K562 (cell line): ENCODE measurements around the gene POMP. TPM values are rescaled to one million over a fixed set of nuclear protein-coding genes. Genes with fewer than 3 reads are reported as not detected.

Experiments
- ATAC-seq: fragments of 200-7000 bp; cut with Tn5 transposase; 3 replicates; pipeline ENCODE4 v1.9.1; 2020; ENCODE audit warnings: moderate library complexity
- BruUV-seq: library from RNA; stranded (reverse); fragments of 400-500 nt; replicated peaks from 2 replicates; lab custom pipeline; 2021; lab: Mats Ljungman, UMichigan
- CTCF ChIA-PET: fragments of 300-600 bp; formaldehyde crosslinking; extraction: SDS; loops from one replicate; lab custom pipeline; 2021; ENCODE audit warnings: low intra/inter-chr PET ratio; lab: Yijun Ruan, JAX
- POLR2A ChIA-PET: fragments of 300-600, 350-650 bp; sonication (Branson Sonifier 250); formaldehyde crosslinking; extraction: SDS; loops from one replicate; lab custom pipeline; 2021; ENCODE audit warnings: antibody characterized with exemption, inconsistent platforms; lab: Yijun Ruan, JAX
- DNase-seq, 4 experiments: peaks; one replicate each; pipeline versions ENCODE4 v3.0.0 to v3.0.0-alpha.2; 2011 to 2018; ENCODE audit warnings: low spot score in 3 of 4, mixed read lengths in 3 of 4; ENCODE audit errors: extremely low read depth in 1 of 4
- FAIRE-seq: peaks from 2 replicates; lab custom pipeline; 2011; peaks lifted over from hg19 to GRCh38; lab: Jason Lieb, UNC
- H2AFZ ChIP-seq: 2 replicates; pipeline ENCODE4 v1.6.0; 2011; ENCODE audit warnings: low read depth, low read length, control low read depth, inconsistent platforms
- H3K27ac ChIP-seq: fragments of 200-600 bp; 3 replicates; pipeline ENCODE4 v1.8.0; 2011; ENCODE audit warnings: low read depth, mild to moderate bottlenecking, control low read depth, inconsistent platforms, low read length, moderate library complexity, mixed read lengths; ENCODE audit errors: extremely low read depth
- H3K27me3 ChIP-seq, 2 experiments: fragments of 300-600 bp in 1 of 2; 2 replicates in 1 of 2; 3 replicates in 1 of 2; pipeline versions ENCODE4 v1.6.0 to v1.8.0; 2011; ENCODE audit warnings: inconsistent platforms in 2 of 2, low read length in 2 of 2, mild to moderate bottlenecking in 1 of 2, mixed read lengths in 1 of 2, moderate library complexity in 1 of 2; ENCODE audit not compliant: control insufficient read depth in 2 of 2, insufficient read depth in 2 of 2
- H3K36me3 ChIP-seq: fragments of 300-600 bp; 3 replicates; pipeline ENCODE4 v1.8.0; 2011; ENCODE audit warnings: mild to moderate bottlenecking, low read length, inconsistent platforms; ENCODE audit not compliant: control insufficient read depth, insufficient read depth
- H3K4me1 ChIP-seq, 2 experiments: fragments of 200-600 bp in 1 of 2; replicated peaks in 1 of 2; 2 replicates in 1 of 2; 3 replicates in 1 of 2; pipeline versions ENCODE4 v1.5.1 to v1.8.0; 2011; ENCODE audit warnings: inconsistent platforms in 2 of 2, low read length in 2 of 2, mild to moderate bottlenecking in 1 of 2, mixed read lengths in 1 of 2, moderate library complexity in 1 of 2; ENCODE audit not compliant: control insufficient read depth in 2 of 2, insufficient read depth in 2 of 2
- H3K4me2 ChIP-seq: 2 replicates; pipeline ENCODE4 v1.6.1; 2011; ENCODE audit warnings: low read length, control low read depth, inconsistent platforms, mixed read lengths; ENCODE audit not compliant: insufficient read depth
- H3K4me3 ChIP-seq: fragments of 200-600 bp; sonication (generic), shearing (Covaris generic); 2 replicates; pipeline ENCODE4 v1.5.1; 2016; ENCODE audit warnings: control low read depth, inconsistent platforms
- H3K79me2 ChIP-seq: fragments of 200-600 bp; 3 replicates; pipeline ENCODE4 v1.8.0; 2011; ENCODE audit warnings: low read length, inconsistent platforms; ENCODE audit not compliant: control insufficient read depth, insufficient read depth
- H3K9ac ChIP-seq, 2 experiments: 2 replicates each; pipeline versions ENCODE4 v1.6.0 to v1.6.1; 2011; ENCODE audit warnings: low read depth in 2 of 2, low read length in 2 of 2, control low read depth in 1 of 2, inconsistent platforms in 1 of 2, mild to moderate bottlenecking in 1 of 2, mixed read lengths in 1 of 2; ENCODE audit not compliant: insufficient read depth in 1 of 2
- H3K9me1 ChIP-seq: one replicate; pipeline ENCODE4 v1.6.0; 2011; ENCODE audit warnings: inconsistent platforms, mild to moderate bottlenecking, low read length, moderate library complexity; ENCODE audit not compliant: control insufficient read depth, insufficient read depth
- H3K9me3 ChIP-seq: replicated peaks from 2 replicates; pipeline ENCODE4 v1.5.1; 2011; ENCODE audit warnings: low read depth, low read length, inconsistent platforms; ENCODE audit not compliant: control insufficient read depth, insufficient read depth
- H4K20me1 ChIP-seq: replicated peaks from 2 replicates; pipeline ENCODE4 v1.6.1; 2011; ENCODE audit warnings: low read length, inconsistent platforms, mixed read lengths; ENCODE audit not compliant: control insufficient read depth, insufficient read depth
- ARNT ChIP-seq, 2 experiments: fragments of 450-650 bp; IDR thresholded peaks; 2 replicates each; pipeline ENCODE4 v1.6.1; 2016; ENCODE audit warnings: mild to moderate bottlenecking in 1 of 2
- CAMTA2 ChIP-seq: fragments of 250-450 bp; sonication (Bioruptor Pico); conservative IDR thresholded peaks from 2 replicates; pipeline ENCODE4 v1.5.1; 2022
- CEBPB ChIP-seq: fragments of 450-650 bp; IDR thresholded peaks from 2 replicates; pipeline ENCODE4 v1.6.1; 2016; ENCODE audit warnings: missing genetic modification characterization, missing compliant biosample characterization
- CTBP1 ChIP-seq: fragments of 450-650 bp; IDR thresholded peaks from 2 replicates; pipeline ENCODE4 v1.6.1; 2016; ENCODE audit warnings: borderline replicate concordance
- MYNN ChIP-seq, 2 experiments: sonication (generic); formaldehyde crosslinking in 1 of 2; IDR thresholded peaks; 2 replicates each; pipeline versions ENCODE4 v1.5.0 to v1.6.1; 2016 to 2020; ENCODE audit warnings: antibody characterized with exemption in 1 of 2, missing genetic modification reagents in 1 of 2
- PCBP2 ChIP-seq: fragments of 200-400 bp; formaldehyde crosslinking; IDR thresholded peaks from 2 replicates; pipeline ENCODE4 v1.6.1; 2018; ENCODE audit warnings: low read length, low read depth, mild to moderate bottlenecking, moderate library complexity; ENCODE audit not compliant: poor library complexity, severe bottlenecking
- SAP30 ChIP-seq: fragments of 200-600 bp; sonication (generic); IDR thresholded peaks from 2 replicates; pipeline ENCODE4 v1.6.1; 2012; ENCODE audit warnings: borderline replicate concordance, low read depth, mild to moderate bottlenecking, moderate library complexity, low read length, control low read depth, inconsistent platforms; ENCODE audit not compliant: insufficient read depth, poor library complexity, severe bottlenecking
- SREBF2 ChIP-seq: sonication (generic); formaldehyde crosslinking; IDR thresholded peaks from 2 replicates; pipeline ENCODE4 v1.4.0; 2020; ENCODE audit warnings: mild to moderate bottlenecking, missing genetic modification reagents
- U2AF1 ChIP-seq: fragments of 200-400 bp; formaldehyde crosslinking; optimal IDR thresholded peaks from 2 replicates; pipeline ENCODE3; 2017; ENCODE audit warnings: mild to moderate bottlenecking, low read depth, low read length, moderate library complexity
- ZNF174 ChIP-seq: fragments of 250-450 bp; sonication (Bioruptor Pico); IDR thresholded peaks from 2 replicates; pipeline ENCODE4 v1.4.0; 2020; ENCODE audit warnings: mild to moderate bottlenecking
- WGBS: fragments of 100-300 bp; shearing (Covaris generic); methylation state at CpG from one replicate; pipeline ENCODE4 v1.1.6; 2016; ENCODE audit warnings: low coverage, mixed read lengths; ENCODE audit not compliant: insufficient coverage; ENCODE audit errors: missing lambda C conversion rate; 5-methylcytosine and 5-hydroxymethylcytosine counted together
- in situ Hi-C: fragments of 300-500 bp; cut with MboI; formaldehyde crosslinking; loops from 4 replicates; pipeline ENCODE4 v1.15.0; 2018; ENCODE audit warnings: inconsistent platforms, mixed read lengths
- intact Hi-C: fragments of 100-400 bp; cut with micrococcal nuclease; formaldehyde crosslinking; loops from 2 replicates; pipeline ENCODE4 v1.14.2; 2022
- polyA plus RNA-seq, 8 experiments: library from polyadenylated mRNA; depleted of rRNA in 4 of 8; stranded (reverse) in 5 of 8; unstranded in 3 of 8; fragments of >200 nt; fragmentation: Nextera tagmentation in 2 of 8; fragmentation: Illumina TruSeq in 1 of 8; extraction: Ambion mirVana in 2 of 8; extraction: Trizol in 1 of 8; gene quantifications; 2 replicates each; pipeline versions ENCODE4 v1.2.1 to v1.2.3, GENCODE V29; 2011 to 2014; ENCODE audit warnings: inconsistent platforms in 1 of 8, missing spikeins in 1 of 8
- total RNA-seq, 7 experiments: library from RNA; depleted of rRNA in 6 of 7; stranded (reverse); fragments of >200 nt in 6 of 7; fragmentation: Illumina TruSeq in 2 of 7; extraction: Trizol in 2 of 7; gene quantifications; 2 replicates each; pipeline versions ENCODE4 v1.2.1 to v1.2.3, GENCODE V29; 2011 to 2021; ENCODE audit warnings: low replicate concordance in 1 of 7
- TF ChIP-seq, protein P1 (sequence below), 3 experiments: fragments of 200-800 bp in 1 of 3; sonication (Bioruptor generic) in 1 of 3; sonication (generic) in 1 of 3; formaldehyde crosslinking in 1 of 3; IDR thresholded peaks; 2 replicates each; pipeline versions ENCODE4 v1.6.1 to v1.8.0; 2016 to 2022; ENCODE audit warnings: mild to moderate bottlenecking in 2 of 3, missing compliant biosample characterization in 2 of 3, missing genetic modification characterization in 2 of 3, missing genetic modification reagents in 1 of 3
- TF ChIP-seq, protein P2 (sequence below): sonication (generic); formaldehyde crosslinking; IDR thresholded peaks from 2 replicates; pipeline ENCODE4 v1.8.0; 2023; ENCODE audit warnings: missing genetic modification reagents, mild to moderate bottlenecking, borderline replicate concordance
- TF ChIP-seq, protein P3 (sequence below): fragments of 250-450 bp; sonication (Bioruptor Pico); IDR thresholded peaks from 2 replicates; pipeline ENCODE4 v1.4.0; 2020; ENCODE audit warnings: mild to moderate bottlenecking, moderate library complexity

POMP gene
- total and polyA plus RNA-seq, 9 of the 15 experiments (the other 6 are each of a cell fraction or from before 2014, with no cell fraction given) = 69.2 to 647 (median 118) TPM

DNA sequence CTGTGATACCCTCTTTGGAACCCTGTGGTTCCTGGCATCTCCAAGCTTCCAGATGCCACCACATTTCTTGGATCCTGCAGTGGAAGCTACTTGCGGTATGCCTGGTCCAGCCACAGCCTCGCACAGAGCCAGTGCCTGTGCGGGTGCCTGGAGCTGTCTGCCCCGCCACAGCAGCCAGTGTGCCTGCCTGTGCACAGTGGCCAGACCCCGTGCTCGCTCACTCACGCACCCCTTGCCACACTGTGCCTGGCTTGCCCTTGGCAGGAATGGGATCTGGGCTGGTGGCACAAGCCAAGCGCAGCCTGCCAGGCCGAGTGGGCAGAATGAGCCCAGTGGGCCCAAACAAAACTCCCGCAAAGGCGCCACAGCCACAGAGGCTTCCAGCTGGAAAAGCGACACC lies 26.2 kb downstream of the POMP start (continued):
- TF ChIP-seq U2AF1 (no peak), ZNF174 (CRISPR knock-in tag) (no peak), CAMTA2 (no peak), PCBP2 (no peak), SAP30 (no peak), CEBPB (tag) (no peak), SREBF2 (no peak), ARNT (IDR thresholded peaks at IDR 0.05) (no peak)
- TF ChIP-seq, protein P1, sequence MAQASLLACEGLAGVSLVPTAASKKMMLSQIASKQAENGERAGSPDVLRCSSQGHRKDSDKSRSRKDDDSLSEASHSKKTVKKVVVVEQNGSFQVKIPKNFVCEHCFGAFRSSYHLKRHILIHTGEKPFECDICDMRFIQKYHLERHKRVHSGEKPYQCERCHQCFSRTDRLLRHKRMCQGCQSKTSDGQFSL (CRISPR knock-in tag; IDR thresholded peaks at IDR 0.05) = no peak
- TF ChIP-seq, protein P1 (tag; IDR thresholded peaks at IDR 0.05) = no peak

DNA sequence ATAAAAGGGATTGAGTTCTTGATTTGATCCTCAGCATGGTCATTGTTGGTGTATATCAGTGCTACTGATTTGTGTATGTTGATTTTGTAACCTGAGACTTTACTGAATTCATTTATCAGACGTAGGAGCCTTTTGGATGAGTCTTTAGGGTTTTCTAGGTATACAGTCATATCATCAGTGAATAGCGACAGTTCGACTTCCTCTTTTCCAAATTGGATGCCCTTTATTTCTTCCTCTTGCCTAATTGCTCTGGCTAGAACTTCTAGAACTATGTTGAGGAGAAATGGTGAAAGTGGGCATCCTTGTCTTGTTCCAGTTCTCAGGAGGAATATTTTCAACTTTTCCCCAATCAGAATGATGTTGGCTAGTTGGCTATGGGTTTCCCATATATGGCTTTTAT lies 27.0 kb downstream of the POMP start:
- no peaks in the 10 kb centered on the region for H3K9me3 ChIP-seq
- no peak overlapping the region for H3K4me3 ChIP-seq
- no peaks in the 10 kb centered on the region for H3K27me3 ChIP-seq
- H2AFZ ChIP-seq = no peak overlapping the region
- ChIA-PET POLR2A (interaction anchor here (0.6 to 1.0 kb wide), 2 partner anchors 125 to 385 kb away, joined by 3 read pairs; no protein-coding TSS in a partner anchor), CTCF (no interaction called here)
- in situ Hi-C loops = loop anchor here (10.0 kb wide), 1 partner anchor 109 kb away; no protein-coding TSS in a partner anchor
- no TSS peak for BruUV-seq
- H3K27ac ChIP-seq = no peak overlapping the region
- no peak for FAIRE-seq
- no peaks in the 10 kb centered on the region for H3K9me1 ChIP-seq
- H4K20me1 ChIP-seq = no peaks in the 10 kb centered on the region
- H3K9ac ChIP-seq = no peak overlapping the region
- 5% methylated on average over 3 of the region's 3 CpGs for WGBS
- H3K4me1 ChIP-seq = peaks cover 0 to 10% of the 10 kb centered on the region in 2 experiments; a peak in 3 of 5 replicates
- no peak for ATAC-seq
- DNase-seq = no peak
- no peak overlapping the region for H3K4me2 ChIP-seq
- no peaks in the 10 kb centered on the region for H3K36me3 ChIP-seq
- intact Hi-C loops = no loop called here
- H3K79me2 ChIP-seq = no peaks in the 10 kb centered on the region
- TF ChIP-seq MYNN (IDR thresholded peaks at IDR 0.05) = no peak
- TF ChIP-seq MYNN (CRISPR knock-in tag; IDR thresholded peaks at IDR 0.05) = no peak
- peak; percentile 21; the same call in 1 of the 2 replicates for TF ChIP-seq CTBP1
- TF ChIP-seq, protein P2, sequence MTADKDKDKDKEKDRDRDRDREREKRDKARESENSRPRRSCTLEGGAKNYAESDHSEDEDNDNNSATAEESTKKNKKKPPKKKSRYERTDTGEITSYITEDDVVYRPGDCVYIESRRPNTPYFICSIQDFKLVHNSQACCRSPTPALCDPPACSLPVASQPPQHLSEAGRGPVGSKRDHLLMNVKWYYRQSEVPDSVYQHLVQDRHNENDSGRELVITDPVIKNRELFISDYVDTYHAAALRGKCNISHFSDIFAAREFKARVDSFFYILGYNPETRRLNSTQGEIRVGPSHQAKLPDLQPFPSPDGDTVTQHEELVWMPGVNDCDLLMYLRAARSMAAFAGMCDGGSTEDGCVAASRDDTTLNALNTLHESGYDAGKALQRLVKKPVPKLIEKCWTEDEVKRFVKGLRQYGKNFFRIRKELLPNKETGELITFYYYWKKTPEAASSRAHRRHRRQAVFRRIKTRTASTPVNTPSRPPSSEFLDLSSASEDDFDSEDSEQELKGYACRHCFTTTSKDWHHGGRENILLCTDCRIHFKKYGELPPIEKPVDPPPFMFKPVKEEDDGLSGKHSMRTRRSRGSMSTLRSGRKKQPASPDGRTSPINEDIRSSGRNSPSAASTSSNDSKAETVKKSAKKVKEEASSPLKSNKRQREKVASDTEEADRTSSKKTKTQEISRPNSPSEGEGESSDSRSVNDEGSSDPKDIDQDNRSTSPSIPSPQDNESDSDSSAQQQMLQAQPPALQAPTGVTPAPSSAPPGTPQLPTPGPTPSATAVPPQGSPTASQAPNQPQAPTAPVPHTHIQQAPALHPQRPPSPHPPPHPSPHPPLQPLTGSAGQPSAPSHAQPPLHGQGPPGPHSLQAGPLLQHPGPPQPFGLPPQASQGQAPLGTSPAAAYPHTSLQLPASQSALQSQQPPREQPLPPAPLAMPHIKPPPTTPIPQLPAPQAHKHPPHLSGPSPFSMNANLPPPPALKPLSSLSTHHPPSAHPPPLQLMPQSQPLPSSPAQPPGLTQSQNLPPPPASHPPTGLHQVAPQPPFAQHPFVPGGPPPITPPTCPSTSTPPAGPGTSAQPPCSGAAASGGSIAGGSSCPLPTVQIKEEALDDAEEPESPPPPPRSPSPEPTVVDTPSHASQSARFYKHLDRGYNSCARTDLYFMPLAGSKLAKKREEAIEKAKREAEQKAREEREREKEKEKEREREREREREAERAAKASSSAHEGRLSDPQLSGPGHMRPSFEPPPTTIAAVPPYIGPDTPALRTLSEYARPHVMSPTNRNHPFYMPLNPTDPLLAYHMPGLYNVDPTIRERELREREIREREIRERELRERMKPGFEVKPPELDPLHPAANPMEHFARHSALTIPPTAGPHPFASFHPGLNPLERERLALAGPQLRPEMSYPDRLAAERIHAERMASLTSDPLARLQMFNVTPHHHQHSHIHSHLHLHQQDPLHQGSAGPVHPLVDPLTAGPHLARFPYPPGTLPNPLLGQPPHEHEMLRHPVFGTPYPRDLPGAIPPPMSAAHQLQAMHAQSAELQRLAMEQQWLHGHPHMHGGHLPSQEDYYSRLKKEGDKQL = no peak
- TF ChIP-seq, protein P3, sequence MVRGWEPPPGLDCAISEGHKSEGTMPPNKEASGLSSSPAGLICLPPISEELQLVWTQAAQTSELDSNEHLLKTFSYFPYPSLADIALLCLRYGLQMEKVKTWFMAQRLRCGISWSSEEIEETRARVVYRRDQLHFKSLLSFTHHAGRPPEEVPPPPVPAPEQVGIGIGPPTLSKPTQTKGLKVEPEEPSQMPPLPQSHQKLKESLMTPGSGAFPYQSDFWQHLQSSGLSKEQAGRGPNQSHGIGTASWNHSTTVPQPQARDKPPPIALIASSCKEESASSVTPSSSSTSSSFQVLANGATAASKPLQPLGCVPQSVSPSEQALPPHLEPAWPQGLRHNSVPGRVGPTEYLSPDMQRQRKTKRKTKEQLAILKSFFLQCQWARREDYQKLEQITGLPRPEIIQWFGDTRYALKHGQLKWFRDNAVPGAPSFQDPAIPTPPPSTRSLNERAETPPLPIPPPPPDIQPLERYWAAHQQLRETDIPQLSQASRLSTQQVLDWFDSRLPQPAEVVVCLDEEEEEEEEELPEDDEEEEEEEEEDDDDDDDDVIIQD (CRISPR knock-in tag) = no peak
